GM18526 (cell line): ENCODE data around the gene BUB1.

Source experiments
- POLR2A ChIP-seq: IDR thresholded peaks from 3 replicates; pipeline ENCODE4 v1.6.1; 2011; ENCODE audit not compliant: insufficient read length; ENCODE audit errors: extremely low read depth

BUB1 gene

DNA sequence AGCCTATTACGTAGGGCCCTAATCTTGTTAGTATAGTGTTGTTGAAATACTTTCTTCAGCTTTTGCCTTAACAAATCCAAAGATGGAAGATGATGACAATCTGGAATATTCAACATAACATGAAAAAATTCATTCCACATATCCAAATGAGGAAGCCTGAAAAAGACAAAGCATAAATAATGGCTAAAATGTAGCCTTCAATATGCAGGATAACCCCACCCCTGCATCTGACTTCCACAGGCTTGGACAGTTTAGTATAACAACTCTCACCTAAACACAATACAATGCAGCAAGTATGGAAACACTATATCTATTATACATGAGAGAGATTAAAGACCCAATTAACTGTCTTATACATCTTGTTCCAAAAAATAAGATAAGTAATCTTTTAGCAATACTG, 39.9 kb downstream of the BUB1 start:
- no peak for TF ChIP-seq POLR2A

DNA sequence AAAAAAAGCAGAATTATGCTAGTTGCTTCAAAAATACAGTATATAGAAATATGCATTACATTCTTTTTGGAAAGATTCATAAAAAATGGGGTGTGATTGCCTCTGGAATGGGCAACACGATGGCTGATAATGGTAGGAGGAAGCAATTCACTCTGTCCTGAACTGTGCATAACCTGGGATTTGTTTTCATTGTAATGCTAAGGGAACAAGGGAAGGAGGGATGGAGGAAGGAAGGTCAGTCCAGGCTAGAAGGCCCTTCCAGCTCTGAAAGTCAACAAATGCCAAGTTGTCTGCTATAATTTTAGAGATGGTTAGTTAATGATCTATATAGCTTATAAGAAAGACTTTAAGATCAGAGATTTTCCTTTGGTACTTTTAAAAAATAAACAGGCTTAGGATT, 40.8 kb downstream of the BUB1 start:
- TF ChIP-seq POLR2A = no peak
